Bronchial epithelial cell (primary cell): Measurements from ENCODE around the gene KAZN. TPM values are rescaled to one million over a fixed set of nuclear protein-coding genes. Genes with fewer than 3 reads are reported as not detected.

Experiments used
- DNase-seq: peaks from one replicate; pipeline ENCODE4 v3.0.0-alpha.2; 2010; ENCODE audit warnings: low read depth
- FAIRE-seq: peaks from 2 replicates; lab custom pipeline; 2011; peaks lifted over from hg19 to GRCh38; lab: Jason Lieb, UNC
- H3K27me3 ChIP-seq: 2 replicates; pipeline ENCODE4 v1.5.1; 2011; ENCODE audit warnings: low read length; ENCODE audit not compliant: control insufficient read depth, insufficient read depth
- H3K36me3 ChIP-seq: 2 replicates; pipeline ENCODE4 v1.5.1; 2011; ENCODE audit warnings: low read length; ENCODE audit not compliant: control insufficient read depth, insufficient read depth
- H3K4me3 ChIP-seq: 2 replicates; pipeline ENCODE4 v1.5.1; 2011; ENCODE audit warnings: mild to moderate bottlenecking, low read depth, low read length, control low read depth
- total RNA-seq: library from RNA; depleted of rRNA; stranded (reverse); fragments of >200 nt; gene quantifications from 2 replicates; pipeline ENCODE4 v1.2.1, GENCODE V29; 2014
- TF ChIP-seq, protein P1 (sequence below): IDR thresholded peaks from 2 replicates; pipeline ENCODE4 v1.5.1; 2011; ENCODE audit warnings: mild to moderate bottlenecking, moderate library complexity, low read length, control low read depth, inconsistent platforms; ENCODE audit not compliant: insufficient read depth, severe bottlenecking

Gene KAZN
- total RNA-seq, 1 donor from 2014 or later = 4.7 TPM

DNA sequence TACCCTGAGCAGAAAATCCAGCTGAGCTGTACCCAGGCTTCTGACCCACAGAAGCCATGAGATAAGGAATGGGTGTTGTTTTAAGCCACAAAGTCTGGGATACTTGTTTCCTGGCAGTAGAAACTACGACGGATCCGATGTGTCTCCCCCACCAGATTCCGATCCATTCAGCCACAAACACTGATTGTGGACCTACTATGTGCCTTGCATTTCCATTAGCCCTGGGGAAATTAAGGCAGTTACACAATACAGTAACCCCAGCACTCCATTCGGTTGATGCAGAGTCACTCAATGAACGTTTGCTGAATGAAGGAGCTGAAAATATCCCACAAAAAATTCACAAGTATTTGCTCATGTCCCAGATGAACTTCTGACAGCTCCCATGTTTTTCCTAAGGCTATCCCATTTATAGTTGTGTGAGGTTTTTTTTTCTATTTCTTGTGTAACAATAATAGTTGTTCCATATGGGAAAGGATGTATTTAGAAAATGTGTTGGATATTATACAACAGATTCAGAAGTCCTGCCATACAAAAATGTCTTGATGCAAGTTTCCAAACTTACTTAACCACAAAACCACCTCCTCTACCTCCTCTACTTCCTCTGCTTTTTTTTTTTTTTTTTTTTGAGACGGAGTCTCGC is 29.6 kb upstream of the KAZN start:
- no peaks in the 10 kb centered on the region for H3K36me3 ChIP-seq
- FAIRE-seq = no peak
- no peak for DNase-seq
- TF ChIP-seq, protein P1, sequence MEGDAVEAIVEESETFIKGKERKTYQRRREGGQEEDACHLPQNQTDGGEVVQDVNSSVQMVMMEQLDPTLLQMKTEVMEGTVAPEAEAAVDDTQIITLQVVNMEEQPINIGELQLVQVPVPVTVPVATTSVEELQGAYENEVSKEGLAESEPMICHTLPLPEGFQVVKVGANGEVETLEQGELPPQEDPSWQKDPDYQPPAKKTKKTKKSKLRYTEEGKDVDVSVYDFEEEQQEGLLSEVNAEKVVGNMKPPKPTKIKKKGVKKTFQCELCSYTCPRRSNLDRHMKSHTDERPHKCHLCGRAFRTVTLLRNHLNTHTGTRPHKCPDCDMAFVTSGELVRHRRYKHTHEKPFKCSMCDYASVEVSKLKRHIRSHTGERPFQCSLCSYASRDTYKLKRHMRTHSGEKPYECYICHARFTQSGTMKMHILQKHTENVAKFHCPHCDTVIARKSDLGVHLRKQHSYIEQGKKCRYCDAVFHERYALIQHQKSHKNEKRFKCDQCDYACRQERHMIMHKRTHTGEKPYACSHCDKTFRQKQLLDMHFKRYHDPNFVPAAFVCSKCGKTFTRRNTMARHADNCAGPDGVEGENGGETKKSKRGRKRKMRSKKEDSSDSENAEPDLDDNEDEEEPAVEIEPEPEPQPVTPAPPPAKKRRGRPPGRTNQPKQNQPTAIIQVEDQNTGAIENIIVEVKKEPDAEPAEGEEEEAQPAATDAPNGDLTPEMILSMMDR = no peak
- H3K4me3 ChIP-seq = no peak overlapping the region
- no peaks in the 10 kb centered on the region for H3K27me3 ChIP-seq

GRCh38 chr1:14570514-14570913 is 28.0 kb upstream of the KAZN start:
- peak; percentile 2 for DNase-seq
- no peak for FAIRE-seq
- no peaks in the 10 kb centered on the region for H3K36me3 ChIP-seq
- H3K27me3 ChIP-seq = no peaks in the 10 kb centered on the region
- H3K4me3 ChIP-seq = no peak overlapping the region
- TF ChIP-seq, protein P1 = no peak

DNA sequence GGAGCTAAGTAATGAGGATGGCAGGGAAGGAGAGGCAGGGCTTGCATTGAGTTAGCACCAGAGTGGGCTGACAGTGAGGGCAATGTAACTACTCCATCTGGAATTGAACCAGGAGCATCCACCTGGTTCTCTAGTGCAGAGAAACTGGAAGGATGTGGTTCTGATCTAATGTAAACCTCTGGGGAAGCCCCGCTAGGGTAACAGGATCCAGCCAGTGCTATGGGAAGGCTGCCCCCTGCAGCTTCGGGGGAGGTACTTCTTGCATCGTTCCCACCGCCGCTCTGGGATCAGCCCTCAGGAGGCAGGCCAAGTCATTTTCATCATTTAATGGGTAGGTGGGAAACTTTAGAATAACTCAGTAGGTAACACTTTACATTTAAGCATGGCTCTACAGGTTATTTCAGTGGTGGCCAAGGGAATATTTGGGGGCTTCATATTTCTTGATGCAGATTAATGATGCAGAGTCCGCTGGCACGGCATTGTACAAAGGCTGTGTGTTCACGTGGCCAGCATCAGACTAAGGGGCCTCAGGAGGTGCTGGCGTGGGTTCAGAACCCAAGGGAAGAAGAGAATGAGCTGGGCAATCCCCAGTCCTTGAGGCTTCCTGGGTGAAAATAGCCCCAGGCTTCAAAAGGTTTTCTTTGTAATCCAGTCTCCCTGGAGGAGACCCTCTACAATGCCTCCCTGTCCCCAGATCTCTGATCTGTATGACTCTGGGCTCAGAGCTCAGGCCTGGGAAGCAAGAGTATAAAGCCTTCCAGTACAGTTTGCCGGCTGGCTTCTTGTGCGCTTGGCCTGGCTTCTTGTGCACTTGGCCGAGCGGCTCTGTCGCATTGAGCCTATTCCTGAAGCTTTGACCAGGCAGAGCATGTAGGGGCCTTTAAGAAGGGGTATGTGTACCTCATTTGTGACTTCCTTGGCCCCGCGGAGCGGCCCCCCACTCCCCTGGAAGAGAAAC is 26.4 kb upstream of the KAZN start:
- H3K27me3 ChIP-seq = no peaks in the 10 kb centered on the region
- DNase-seq (no peak), FAIRE-seq (no peak)
- H3K36me3 ChIP-seq = no peaks in the 10 kb centered on the region
- no peak overlapping the region for H3K4me3 ChIP-seq
- TF ChIP-seq, protein P1 = no peak

GRCh38 chr1:14572861-14573260 is 25.6 kb upstream of the KAZN start:
- H3K4me3 ChIP-seq = no peak overlapping the region
- H3K36me3 ChIP-seq = no peaks in the 10 kb centered on the region
- TF ChIP-seq, protein P1 = no peak
- FAIRE-seq (no peak), DNase-seq (no peak)
- H3K27me3 ChIP-seq = no peaks in the 10 kb centered on the region

DNA sequence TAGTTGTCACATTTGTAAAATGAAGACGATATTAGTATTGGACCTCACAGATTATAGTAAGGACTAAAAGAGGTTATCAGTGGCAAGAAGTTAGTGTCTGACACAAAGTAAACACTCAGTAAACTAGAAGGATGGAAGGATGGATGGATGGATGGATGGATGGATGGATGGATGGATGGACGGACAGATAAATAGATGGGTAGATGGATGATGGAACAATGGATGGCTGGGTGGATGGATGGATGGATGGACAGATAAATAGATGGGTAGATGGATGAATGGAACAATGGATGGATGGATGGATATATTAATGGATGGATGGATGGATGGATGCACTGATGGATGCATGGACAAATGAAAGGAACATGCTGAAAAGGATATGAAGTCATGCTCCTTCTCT is 22.3 kb upstream of the KAZN start:
- FAIRE-seq (no peak), DNase-seq (no peak)
- Histone ChIP-seq H3K36me3 (no peaks in the 10 kb centered on the region), H3K27me3 (no peaks in the 10 kb centered on the region), H3K4me3 (no peak overlapping the region)
- TF ChIP-seq, protein P1 = no peak
